Activated CD8-positive, alpha-beta memory T cell treated with anti-CD3 and anti-CD28 coated beads for 48 hours (primary cell): ENCODE measurements around the gene FOXN3.
"Not testable (repeated sequence)": the region's sequence is repeated elsewhere in the genome, so short reads cannot be mapped to it uniquely, and the experiment has no call there.

ENCODE experiments used
- DNase-seq, 3 experiments: peaks; one replicate each; pipeline ENCODE4 v3.0.0-alpha.2; 2020; ENCODE audit warnings: low read depth in 2 of 3, low spot score in 2 of 3

The FOXN3 gene

DNA sequence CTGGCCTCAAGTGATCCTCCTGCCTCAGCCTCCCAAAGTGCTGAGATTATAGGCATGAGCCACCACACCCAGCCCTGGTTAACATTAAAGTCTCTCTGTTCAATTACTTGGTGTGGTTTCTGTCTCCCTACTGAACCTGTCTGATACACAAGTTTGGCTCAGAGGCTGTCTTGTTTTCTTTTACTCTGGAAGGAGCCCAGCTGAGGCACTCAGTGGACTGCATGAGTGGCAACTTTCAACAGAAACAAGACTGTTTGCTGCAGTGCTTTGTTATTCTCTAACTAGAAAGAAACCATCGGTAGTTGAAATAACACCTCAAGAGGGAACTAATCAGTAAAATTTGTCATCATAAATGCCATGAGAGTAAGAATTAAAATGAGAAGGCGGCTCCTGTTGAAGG is 238.7 kb downstream of the FOXN3 start:
- DNase-seq: no peak

DNA sequence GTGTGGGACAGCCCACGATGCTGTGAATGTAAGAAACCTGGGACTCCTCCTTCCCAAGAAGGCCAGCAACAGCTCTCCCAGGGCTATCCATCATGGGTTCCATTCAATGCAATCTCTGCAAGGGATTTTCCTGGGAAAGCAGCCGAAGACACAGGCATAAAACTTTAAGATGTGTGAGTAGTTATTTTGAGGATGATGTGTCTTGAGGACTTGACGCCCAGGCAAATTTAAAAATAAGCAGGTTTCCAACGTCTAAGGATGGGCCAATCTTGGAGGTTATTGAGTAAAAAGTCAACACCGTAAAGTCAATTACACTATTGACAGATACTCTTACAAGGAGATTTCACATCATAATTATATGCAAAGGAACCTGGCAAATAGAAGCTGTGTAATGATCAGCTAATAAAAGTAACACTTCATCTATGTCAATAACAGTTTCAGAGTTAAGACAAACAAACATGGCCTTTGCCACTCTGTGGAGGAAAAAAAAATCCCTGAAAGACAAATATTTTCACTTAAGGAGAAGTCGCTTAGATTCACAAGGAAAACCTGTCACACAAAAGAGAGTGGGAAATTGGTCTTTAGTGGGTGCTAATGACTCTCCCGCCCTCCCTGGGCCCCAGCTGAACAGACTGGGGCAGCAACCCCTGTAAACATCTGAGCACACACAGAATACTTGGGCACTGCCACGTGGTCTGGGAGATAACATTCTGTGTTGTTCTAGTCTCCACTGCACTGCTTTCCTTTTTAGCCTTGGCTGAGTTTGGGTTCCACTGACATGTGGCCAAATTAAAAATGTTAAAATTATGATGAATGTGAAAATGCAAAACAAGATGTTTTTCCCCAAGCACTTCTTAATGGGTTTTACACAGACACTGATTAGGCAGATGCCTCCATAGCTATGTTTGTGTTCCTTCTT is 240.9 kb downstream of the FOXN3 start:
- no peak for DNase-seq

GRCh38 chr14:89171628-89172027 is 245.4 kb downstream of the FOXN3 start:
- DNase-seq: no peak

DNA sequence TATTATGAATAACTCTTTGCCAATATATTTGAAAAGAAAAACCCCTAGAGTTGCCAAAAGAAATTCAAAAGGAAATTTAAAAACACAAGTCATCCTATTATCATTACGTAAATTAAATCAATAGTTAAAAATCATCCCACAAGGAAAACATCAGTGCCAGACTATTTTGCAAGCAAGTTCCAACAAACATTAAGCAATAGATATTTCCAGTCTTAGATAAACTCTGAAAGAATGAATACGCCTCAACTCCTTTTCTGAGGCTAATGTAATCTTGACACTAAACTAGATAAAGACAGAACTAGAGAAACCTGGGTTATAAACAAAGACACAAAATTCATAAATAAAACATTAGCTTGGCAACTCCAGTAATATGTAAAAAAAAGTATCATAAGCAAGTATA is 245.9 kb downstream of the FOXN3 start:
- no peak for DNase-seq

DNA sequence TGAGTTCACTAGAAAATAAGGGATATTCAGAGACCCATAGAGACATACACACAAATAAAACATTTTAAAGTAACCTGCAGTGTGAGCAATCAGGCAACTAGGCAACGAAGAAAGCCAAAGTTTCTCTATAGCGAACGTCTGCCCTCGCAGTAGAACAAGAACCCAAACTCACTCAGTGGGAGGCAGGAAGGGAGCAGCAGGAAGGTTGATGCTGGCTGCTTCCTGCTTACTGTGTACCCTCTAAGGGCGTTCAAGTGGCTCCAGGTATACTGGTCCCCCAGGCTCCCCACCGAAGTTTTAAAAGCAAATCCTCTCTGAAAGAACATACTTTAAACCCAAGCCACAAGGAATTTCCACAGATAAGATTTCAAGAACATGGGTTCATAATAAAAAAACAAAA is 249.3 kb downstream of the FOXN3 start:
- DNase-seq: no peak

DNA sequence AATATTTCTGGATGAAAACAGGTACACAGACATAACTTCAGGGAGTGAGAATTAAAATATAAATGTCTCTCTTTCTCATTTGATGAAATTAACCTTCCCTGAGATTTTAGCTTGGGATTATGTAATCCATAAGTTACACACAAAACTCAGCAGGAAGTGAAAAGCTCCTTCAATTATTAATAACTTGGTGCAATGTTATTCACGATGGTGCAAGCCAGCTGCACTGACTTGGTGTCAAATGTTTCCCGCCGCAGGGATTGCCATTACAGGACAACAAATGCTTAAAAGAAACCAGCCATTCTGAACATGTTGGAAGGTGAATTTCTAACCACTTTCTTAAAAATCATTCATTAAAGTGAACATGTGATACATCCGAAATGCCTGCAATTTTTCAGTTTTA is 250.4 kb downstream of the FOXN3 start:
- DNase-seq: no peak

- no peak for DNase-seq
Measured at GRCh38 chr14:89165189-89166181, 251.5 kb downstream of the FOXN3 start.

DNA sequence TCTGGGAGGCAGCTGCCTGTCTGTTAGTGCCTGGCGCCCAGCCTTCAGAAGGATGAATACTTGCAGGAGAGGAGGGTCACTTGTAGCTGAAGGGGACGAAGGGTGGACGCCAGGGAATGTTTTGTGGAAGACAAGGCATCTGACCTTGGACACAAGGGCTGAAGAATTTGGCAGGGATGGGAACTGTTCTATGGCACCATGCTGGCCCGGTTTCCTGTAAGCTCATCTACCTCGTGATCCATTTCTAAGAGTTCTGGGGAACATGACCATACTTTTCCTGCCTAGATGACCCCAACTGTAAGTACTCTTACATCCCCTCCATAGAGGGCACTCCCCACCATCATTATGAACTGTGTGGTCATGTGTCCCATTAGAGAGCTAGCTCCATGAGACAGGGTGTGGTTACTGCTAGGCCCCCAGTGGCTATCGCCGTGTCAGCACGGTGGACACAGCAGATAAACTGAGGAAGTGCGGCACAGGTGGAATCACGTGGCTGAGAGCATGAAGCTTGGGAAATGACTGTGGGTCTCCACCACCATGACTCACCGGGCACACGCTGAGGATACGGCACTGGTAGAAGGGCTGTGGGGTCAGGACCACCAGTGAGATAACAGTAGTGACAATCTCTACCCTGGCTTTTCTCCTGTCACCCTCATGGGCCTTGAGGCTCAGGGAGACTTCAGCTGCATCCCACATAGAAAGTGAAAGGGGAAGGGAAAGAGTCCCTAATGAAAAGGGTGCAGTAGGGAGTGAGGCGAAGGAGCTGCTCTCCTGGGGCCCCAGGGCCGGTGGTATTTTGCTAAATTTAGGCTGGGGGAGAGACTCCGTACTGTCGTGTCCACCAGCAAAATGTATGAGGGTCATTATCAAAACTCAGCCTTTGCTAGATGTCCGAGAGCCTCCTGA is 252.6 kb downstream of the FOXN3 start:
- DNase-seq: no peak

GRCh38 chr14:89163031-89163636 is 253.9 kb downstream of the FOXN3 start:
- DNase-seq: no peak

DNA sequence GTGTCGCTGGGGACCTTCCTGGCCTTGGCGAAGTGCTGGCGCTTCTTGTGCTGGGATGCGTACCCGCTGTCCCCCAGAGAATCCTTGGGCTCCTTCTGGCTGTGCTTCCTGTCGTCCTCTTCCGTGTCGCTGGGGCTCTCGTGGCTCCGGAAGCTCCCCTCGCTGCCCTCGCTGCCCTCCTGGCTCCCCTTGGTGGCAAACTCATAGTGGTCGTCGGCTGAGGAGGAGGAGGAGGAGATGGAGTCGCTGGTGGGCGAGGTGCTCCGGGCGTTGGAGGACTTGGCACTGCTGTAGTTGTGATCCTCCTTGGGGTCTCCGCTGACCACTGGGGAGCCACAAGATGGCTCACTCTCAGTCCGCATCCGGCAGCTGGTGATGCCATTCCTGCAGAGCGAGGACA is 254.4 kb downstream of the FOXN3 start:
- DNase-seq: no peak

GRCh38 chr14:89160437-89160836 is 256.6 kb downstream of the FOXN3 start:
- DNase-seq: no peak

GRCh38 chr14:89158701-89159100 is 258.3 kb downstream of the FOXN3 start:
- no peak for DNase-seq

- not testable (repeated sequence) for DNase-seq
Measured at GRCh38 chr14:89158104-89158503, 258.9 kb downstream of the FOXN3 start.

GRCh38 chr14:89155491-89155890 is 261.5 kb downstream of the FOXN3 start:
- no peak for DNase-seq

- DNase-seq: not testable (repeated sequence)
Measured at GRCh38 chr14:89151693-89152092, 265.3 kb downstream of the FOXN3 start.

DNA sequence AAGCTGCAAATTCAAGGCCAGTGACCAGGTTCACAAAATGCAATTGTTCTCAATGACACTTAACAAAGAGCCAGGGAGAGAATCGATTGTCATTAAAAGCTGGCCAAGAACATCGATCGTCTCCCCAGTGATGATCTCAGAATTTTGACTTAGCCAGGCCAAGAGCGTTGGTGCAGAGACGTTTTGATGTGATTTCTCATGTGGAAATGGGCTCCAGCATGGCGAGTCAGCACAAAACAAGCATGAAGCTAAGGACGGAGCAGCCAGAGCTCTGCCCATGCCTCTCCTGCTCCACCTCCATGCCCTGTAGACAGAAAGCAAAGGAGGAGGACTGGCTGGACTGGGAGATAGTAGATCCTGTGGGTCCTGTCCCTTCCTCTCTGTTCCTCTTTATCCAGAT is 270.8 kb downstream of the FOXN3 start:
- no peak for DNase-seq

DNA sequence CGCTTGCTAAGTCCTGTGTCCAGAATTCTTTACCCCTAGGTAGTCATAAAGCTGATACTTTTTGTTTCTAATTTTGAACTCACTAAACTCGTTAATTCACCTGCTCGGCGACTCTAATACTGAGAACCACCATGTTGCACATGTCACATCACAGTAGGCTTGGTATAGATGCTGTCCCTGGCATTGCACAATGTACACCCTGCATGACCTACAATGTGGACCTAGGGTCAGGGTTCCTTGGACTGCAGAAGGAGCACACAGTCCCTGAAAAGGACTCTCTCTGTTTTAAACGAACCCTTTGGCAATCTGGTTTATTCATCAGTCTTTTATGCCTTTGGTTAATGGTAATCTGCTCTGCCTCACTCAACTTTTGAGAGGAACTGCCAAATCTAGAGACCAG is 272.4 kb downstream of the FOXN3 start:
- no peak for DNase-seq

- no peak for DNase-seq
Measured at GRCh38 chr14:89144066-89144465, 273.0 kb downstream of the FOXN3 start.

DNA sequence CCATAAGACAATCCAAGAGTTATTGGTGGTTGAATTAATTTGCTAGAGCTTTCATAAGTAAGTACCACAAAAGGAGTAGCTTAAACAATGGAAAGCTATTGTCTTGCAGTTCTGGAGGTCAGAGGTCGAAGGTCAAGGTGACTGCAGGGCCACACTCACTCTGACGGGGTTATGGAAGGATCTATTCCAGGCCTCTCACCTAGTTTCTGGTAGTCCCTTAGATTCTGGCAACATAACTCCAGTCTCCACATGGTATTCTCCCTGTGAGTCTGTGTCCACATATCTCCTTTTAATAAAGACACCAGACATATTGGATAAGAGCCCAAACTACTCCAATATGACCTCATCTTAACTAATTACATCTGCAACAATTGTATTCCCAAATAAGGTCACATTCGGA is 273.4 kb downstream of the FOXN3 start:
- no peak for DNase-seq

- DNase-seq: no peak
Measured at GRCh38 chr14:89142366-89142765, 274.7 kb downstream of the FOXN3 start.
